GM12891 (cell line): ENCODE data around the gene LRMDA.

ENCODE experiments used
- DNase-seq: peaks from one replicate; pipeline ENCODE4 v3.0.0; 2011; ENCODE audit warnings: low spot score; ENCODE audit not compliant: insufficient read length
- FAIRE-seq: peaks from 2 replicates; lab custom pipeline; 2011; peaks lifted over from hg19 to GRCh38; lab: Jason Lieb, UNC
- PAX5 ChIP-seq: IDR thresholded peaks from 2 replicates; pipeline ENCODE4 v1.6.1; 2011; ENCODE audit warnings: low read length, moderate library complexity, mild to moderate bottlenecking; ENCODE audit not compliant: insufficient read depth, severe bottlenecking
- POLR2A ChIP-seq: IDR thresholded peaks from 2 replicates; pipeline ENCODE4 v1.6.1; 2011; ENCODE audit warnings: low read depth, low read length, control low read depth
- POLR2AphosphoS5 ChIP-seq: IDR thresholded peaks from 2 replicates; pipeline ENCODE4 v1.6.1; 2011; ENCODE audit warnings: low read depth, low read length, control low read depth
- POU2F2 ChIP-seq: IDR thresholded peaks from 2 replicates; pipeline ENCODE4 v1.6.1; 2011; ENCODE audit warnings: low read depth, mild to moderate bottlenecking, control low read depth, low read length, moderate library complexity
- SPI1 ChIP-seq: IDR thresholded peaks from 2 replicates; pipeline ENCODE4 v1.6.1; 2011; ENCODE audit warnings: low read depth, low read length, control low read depth
- TAF1 ChIP-seq: IDR thresholded peaks from 2 replicates; pipeline ENCODE4 v1.6.1; 2011; ENCODE audit warnings: low read depth, low read length, control low read depth

The LRMDA gene

DNA sequence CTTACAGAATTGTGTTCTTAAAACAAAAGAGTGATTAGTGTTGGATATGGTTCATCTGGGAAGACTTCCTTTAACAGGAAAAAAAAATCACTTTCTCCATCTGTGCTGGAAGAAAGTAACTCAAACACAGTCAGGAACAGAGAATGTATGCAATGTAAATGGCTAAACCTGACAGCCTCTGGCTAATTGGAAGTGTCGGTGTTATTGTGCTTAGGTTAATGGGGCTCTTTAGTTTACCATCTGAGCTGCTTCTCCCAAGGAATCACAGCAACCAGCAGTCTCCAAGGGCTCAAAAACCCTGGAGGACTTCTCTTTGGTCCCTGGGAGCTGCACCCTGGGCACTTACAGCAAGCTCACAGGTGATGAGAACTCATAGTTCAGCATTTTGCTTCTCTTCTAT is 724.5 kb downstream of the LRMDA start:
- FAIRE-seq = no peak

DNA sequence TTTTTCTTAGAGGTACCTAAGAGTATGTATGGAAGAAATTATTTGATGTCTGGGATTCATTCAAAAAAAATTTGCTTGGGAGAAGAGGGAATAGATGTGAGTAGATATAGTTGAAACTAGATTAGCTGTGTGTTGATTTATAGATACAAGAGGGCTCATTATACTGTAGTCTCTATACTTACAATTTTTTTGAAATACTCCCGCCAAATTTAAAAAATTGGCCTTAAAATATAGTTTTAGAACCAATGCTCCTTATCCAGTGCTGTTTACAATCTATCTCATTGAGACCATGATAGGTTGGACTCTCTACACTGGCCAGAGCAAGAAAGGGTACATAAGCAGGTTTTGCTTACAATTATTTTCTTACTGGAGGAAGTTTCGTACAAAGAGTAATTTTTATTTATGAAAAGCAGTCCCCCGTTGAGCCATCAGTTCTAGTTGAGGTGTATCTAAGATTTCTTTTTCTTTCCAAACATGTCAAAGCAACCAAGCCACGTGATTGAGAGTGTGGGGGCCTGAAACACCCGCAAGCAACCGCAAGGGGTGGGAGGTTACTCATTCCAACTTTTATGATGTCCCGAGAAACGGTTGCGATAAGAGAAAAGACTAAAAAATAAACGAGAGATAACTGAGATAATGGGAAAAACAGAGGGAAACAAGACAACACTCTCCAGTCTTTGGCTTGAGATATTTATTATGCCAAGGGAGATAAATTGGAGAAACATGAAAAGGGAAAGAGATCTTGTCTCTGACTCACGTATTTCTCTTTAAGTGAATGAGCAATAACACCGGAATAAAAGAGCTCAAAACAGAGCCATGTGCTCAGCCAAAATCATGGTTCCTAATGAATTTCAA is 729.2 kb downstream of the LRMDA start:
- DNase-seq = no peak
- TF ChIP-seq POLR2A (no peak), TAF1 (no peak), SPI1 (no peak), POU2F2 (no peak), PAX5 (no peak), POLR2AphosphoS5 (no peak)
- FAIRE-seq = no peak

More for the DNA sequence above, 724.5 kb downstream of the LRMDA start:
- no peak for TF ChIP-seq TAF1
- TF ChIP-seq PAX5 = no peak
- TF ChIP-seq POLR2AphosphoS5 = no peak
- TF ChIP-seq SPI1 = no peak
- TF ChIP-seq POU2F2 = no peak
- TF ChIP-seq POLR2A = no peak
- DNase-seq = no peak

DNA sequence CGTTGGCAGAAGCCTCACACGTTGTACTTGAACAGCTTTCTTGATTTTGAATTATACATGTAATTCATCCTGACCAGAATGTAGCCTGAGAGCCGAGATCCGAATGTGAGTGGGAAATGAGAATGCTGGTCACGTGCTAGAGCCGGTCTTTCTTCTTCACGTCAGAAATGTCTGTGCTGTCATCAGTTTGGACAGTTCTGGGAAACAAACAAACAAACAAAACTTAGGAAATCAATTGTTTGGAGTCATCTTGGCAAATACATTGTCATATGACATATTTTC is 729.8 kb downstream of the LRMDA start:
- FAIRE-seq (no peak), DNase-seq (no peak)

DNA sequence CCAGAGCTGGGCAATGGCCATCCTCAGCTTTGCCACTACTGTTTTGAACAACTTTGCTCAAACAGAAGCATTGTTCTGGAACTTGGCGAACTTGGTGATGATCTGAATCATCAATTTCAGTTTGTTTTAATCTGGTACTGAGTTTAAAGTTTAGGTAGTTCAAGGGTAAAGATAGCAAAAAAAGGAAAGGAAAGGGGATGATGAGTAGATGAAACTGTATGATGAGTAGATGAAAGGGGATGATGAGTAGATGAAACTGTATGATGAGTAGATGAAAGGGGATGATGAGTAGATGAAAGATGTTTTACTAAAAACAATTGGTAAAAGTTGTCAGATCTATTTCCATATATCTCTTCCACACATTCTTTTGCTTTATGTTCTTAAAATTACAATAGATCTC is 737.0 kb downstream of the LRMDA start:
- no peak for FAIRE-seq
- TF ChIP-seq SPI1 (no peak), POLR2AphosphoS5 (no peak), POLR2A (no peak), PAX5 (no peak), POU2F2 (no peak), TAF1 (no peak)
- DNase-seq = no peak

More for the DNA sequence above, 729.8 kb downstream of the LRMDA start:
- TF ChIP-seq PAX5 (no peak), POLR2AphosphoS5 (no peak), TAF1 (no peak), POU2F2 (no peak), SPI1 (no peak), POLR2A (no peak)

DNA sequence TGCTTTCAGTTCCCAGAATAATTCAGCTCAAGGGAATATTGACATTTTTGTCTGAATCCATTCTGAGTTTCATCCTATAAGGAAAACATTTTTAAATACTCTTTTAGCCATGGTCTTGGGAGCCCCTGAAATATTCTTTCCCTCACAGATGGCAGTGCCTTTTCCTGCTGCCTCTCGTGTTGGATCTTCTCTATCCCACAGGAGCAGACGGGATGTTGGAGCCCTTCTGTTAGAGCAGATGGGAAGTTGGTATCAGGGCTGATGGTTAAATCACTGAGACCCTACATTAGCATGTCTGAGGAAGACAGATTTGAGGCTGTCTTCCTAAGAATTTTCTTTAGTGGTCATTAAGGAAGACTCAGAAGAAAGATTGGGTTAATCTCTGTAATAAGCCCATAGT is 737.8 kb downstream of the LRMDA start:
- TF ChIP-seq TAF1 = no peak
- TF ChIP-seq PAX5 = no peak
- no peak for TF ChIP-seq SPI1
- TF ChIP-seq POLR2AphosphoS5 = no peak
- TF ChIP-seq POLR2A = no peak
- TF ChIP-seq POU2F2 = no peak
- no peak for DNase-seq
- no peak for FAIRE-seq

DNA sequence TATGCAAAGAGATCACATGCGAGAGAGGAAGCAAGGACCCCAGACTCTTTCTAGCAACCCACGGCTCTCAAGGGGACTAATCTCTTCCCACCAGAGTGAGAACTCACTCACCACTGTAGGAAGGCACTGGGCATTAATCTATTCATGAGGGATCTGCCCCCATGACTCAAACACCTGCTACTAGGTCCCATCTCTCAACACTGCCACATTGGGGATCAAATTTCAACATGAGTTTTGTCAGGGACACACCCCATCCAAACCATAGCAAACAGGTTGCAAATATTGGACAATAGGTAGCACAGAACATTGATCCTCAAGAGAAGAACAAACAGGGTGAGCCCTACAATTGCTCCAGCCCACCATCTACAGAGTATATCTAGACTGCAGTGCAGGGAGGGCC is 740.6 kb downstream of the LRMDA start:
- no peak for TF ChIP-seq POLR2AphosphoS5
- TF ChIP-seq SPI1 = no peak
- no peak for TF ChIP-seq PAX5
- no peak for TF ChIP-seq TAF1
- TF ChIP-seq POLR2A = no peak
- TF ChIP-seq POU2F2 = no peak
- FAIRE-seq = no peak
- no peak for DNase-seq

DNA sequence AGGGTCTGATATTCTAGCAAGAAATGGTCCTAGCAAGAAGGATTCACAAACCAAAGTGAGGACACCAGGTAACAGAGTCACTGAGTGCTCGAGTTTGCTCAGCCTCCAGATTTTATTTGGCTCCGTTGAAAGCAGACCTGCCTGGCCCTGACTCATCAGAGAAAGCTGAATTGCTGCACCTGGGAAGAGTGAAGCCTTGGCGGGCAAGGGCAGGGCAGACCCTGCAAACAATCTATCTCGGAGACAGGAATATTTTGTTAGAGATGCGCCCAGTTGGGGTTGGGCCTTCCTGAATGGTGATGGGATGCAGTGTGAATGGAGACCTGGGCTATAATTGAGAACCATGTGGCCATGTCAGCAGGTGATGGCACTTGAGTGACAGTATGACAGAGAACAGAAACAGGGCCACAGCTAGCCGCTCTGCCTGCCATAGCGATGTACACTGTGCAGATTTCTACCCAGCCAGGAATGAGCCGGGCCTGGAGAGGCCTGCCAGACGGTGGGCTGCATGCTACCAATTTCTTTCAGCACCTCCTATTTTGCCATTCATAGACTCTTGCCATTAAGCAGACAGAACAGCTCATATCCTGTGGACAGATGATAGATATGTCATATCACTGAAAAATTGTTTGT is 744.2 kb downstream of the LRMDA start:
- no peak for FAIRE-seq
- no peak for DNase-seq
- TF ChIP-seq POLR2A = no peak
- TF ChIP-seq POLR2AphosphoS5 = no peak
- no peak for TF ChIP-seq PAX5
- TF ChIP-seq POU2F2 = no peak
- TF ChIP-seq TAF1 = no peak
- no peak for TF ChIP-seq SPI1

DNA sequence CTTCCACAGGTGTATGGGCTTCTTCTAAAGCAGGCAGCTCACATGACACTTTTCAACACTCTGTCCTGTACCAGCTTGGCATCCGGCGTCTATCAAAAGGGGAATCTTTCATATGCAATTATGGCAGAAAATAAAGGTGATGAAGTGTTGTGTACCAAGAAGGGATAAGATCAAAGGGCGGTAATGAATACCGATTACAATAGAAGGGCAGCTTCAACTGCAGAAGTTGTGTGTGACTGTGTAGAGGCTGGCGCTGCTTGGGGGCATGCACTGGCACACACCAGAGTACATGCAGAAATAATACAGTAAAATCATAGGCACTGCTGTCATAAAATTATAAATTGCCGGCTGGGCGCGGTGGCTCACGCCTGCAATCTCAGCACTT is 744.7 kb downstream of the LRMDA start:
- no peak for TF ChIP-seq POLR2AphosphoS5
- no peak for TF ChIP-seq POU2F2
- no peak for FAIRE-seq
- no peak for DNase-seq

DNA sequence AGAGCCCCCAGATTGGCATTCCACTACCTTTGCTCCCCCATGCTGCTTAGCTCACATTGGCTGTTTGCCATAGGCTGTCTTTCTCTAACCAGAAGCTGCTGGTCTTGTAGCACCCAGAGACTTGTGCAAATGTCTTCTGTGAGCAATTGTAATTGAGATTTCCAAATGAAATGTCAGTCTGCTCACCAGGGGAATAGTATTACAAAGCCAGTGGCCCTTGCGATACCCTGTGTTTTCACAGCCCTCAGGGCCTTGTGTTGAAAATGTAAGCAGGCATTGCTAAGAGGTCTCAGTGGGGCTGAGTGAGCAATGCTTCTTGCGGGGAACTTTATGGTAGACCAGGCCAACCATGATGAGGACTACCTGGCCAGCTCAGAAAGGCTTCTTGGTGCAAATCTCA is 746.5 kb downstream of the LRMDA start:
- FAIRE-seq (no peak), DNase-seq (no peak)
- TF ChIP-seq POLR2A (no peak), PAX5 (no peak), POU2F2 (no peak), TAF1 (no peak), POLR2AphosphoS5 (no peak), SPI1 (no peak)

DNA sequence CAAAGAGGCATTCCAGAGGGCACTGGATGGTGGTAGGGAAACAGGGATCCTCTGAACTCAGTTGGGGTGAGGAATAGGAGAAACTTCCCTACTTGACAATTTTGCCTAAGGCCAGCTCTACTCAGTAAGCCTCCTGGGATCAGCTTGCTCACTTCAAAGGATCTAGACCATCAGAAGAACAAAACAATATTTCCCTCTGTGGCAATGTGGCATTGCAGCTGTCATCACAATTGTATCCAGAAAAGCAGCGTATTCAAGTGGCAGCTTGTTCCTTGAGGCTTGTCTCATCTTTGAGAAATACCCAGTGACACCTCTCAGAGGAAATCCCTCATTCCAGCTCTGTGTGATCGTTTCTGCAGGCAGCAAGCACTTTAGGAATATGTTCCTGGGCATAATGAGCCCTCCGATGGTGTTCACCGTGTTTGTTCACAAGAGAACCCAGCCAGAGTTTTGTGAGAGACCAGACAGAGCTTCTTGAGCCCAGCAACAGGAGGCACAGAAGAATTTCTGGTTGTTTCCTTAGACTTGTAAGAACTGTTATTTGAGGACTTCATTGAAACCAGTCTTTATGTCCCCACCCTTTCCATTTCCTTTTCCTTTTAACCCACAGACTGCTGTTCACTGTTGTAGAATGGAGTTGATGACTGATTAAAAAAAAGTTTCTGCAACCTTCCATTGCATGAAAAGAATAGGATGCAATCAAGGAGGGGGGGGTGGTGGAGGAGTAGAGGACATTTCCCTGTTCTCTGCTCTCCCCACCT is 747.3 kb downstream of the LRMDA start:
- DNase-seq (no peak), FAIRE-seq (no peak)
- no peak for TF ChIP-seq POLR2AphosphoS5
- no peak for TF ChIP-seq PAX5
- TF ChIP-seq POU2F2 = no peak
- TF ChIP-seq POLR2A = no peak
- TF ChIP-seq SPI1 = no peak
- TF ChIP-seq TAF1 = no peak
